Urinary bladder (tissue), 4 donors: ENCODE data around the gene RNF115. TPM values are rescaled to one million over a fixed set of nuclear protein-coding genes. Genes with fewer than 3 reads are reported as not detected.
"Not testable (repeated sequence)": the region's sequence is repeated elsewhere in the genome, so short reads cannot be mapped to it uniquely, and the experiment has no call there.

Source experiments
- DNase-seq: peaks from one replicate; pipeline ENCODE4 v3.0.0-alpha.2; 2015; ENCODE audit errors: extremely low spot score
- H3K27ac ChIP-seq: one replicate; pipeline ENCODE4 v1.5.1; 2013; ENCODE audit warnings: low read depth, mild to moderate bottlenecking, moderate library complexity
- H3K36me3 ChIP-seq: one replicate; pipeline ENCODE4 v1.6.1; 2013; ENCODE audit warnings: mild to moderate bottlenecking, moderate library complexity; ENCODE audit not compliant: insufficient read depth
- H3K4me1 ChIP-seq: one replicate; pipeline ENCODE4 v1.6.1; 2013; ENCODE audit warnings: mild to moderate bottlenecking, moderate library complexity; ENCODE audit not compliant: insufficient read depth
- H3K4me3 ChIP-seq: one replicate; pipeline ENCODE4 v1.5.1; 2013; ENCODE audit warnings: low read depth, low read length
- WGBS: extraction: QIAGEN DNeasy Blood & Tissue Kit; methylation state at CpG from one replicate; pipeline ENCODE4 v1.1.7; 2013; 5-methylcytosine and 5-hydroxymethylcytosine counted together
- polyA plus RNA-seq: library from polyadenylated mRNA; stranded (reverse); fragments of 200-250 nt; gene quantifications from one replicate; pipeline ENCODE4 v1.2.3, GENCODE V29; 2013
- total RNA-seq: library from RNA; depleted of rRNA; stranded (reverse); fragments of >200 nt; gene quantifications from one replicate; pipeline ENCODE4 v1.2.3, GENCODE V29; 2014
- donor health status: healthy with polysubstance abuse.
- donor health status: healthy.

The RNF115 gene
- total and polyA plus RNA-seq, 2 donors: 9.1 to 32.4 TPM

GRCh38 chr1:145777357-145778145, 46.3 kb downstream of the RNF115 start:
- no peak for DNase-seq
- Histone ChIP-seq H3K4me1 (no peaks in the 10 kb centered on the region), H3K36me3 (no peaks in the 10 kb centered on the region), H3K4me3 (no peak overlapping the region), H3K27ac (no peak overlapping the region)
- WGBS: 86% methylated on average over 1 of the region's 1 CpG

- Histone ChIP-seq H3K27ac (no peak overlapping the region), H3K4me3 (no peak overlapping the region), H3K4me1 (no peaks in the 10 kb centered on the region), H3K36me3 (peaks cover 4% of the 10 kb centered on the region)
- no peak for DNase-seq
- 88% methylated on average over 1 of the region's 1 CpG for WGBS
Observed at GRCh38 chr1:145773423-145773822, 50.5 kb downstream of the RNF115 start.

- H3K4me1 ChIP-seq: no peaks in the 10 kb centered on the region
- no peak for DNase-seq
- peaks cover 4% of the 10 kb centered on the region for H3K36me3 ChIP-seq
- H3K27ac ChIP-seq: no peak overlapping the region
- WGBS: 99% methylated on average over 1 of the region's 1 CpG
- H3K4me3 ChIP-seq: no peak overlapping the region
Observed at GRCh38 chr1:145771056-145771455, 52.8 kb downstream of the RNF115 start.

DNA sequence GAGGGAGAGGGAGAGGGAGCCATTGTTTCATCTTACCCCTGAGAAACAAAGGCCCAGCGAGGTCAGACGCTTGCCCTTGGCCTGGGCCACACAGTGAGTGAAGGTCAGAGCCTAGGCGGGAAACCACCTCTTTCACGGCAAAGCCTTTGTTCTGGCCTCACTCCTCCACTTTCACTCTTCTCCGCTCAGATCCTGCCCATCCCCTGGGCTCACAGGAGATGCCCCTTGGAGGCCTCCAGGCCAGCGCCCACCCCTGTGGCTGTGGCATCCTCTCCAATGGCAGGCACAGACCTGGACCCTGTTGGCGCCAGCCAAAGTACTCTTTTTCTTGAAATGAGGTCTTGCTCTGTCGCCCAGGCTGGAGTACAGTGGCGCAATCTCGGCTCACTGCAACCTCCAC, 55.9 kb downstream of the RNF115 start:
- not testable (repeated sequence) for H3K36me3 ChIP-seq, DNase-seq, H3K4me3 ChIP-seq, H3K27ac ChIP-seq, H3K4me1 ChIP-seq
- 94% methylated on average over 10 of the region's 10 CpGs for WGBS

DNA sequence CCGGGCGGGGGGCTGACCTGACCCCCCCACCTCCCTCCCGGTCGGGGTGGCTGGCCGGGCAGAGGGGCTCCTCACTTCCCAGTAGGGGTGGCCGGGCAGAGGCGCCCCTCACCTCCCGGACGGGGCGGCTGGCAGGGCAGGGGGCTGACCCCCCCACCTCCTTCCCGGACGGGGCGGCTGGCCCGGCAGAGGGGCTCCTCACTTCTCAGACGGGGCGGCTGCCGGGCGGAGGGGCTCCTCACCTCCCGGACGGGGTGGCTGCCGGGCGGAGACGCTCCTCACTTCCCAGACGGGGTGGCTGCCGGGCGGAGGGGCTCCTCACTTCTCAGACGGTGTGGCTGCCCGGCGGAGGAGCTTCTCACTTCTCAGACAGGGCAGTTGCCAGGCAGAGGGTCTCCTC, 57.0 kb downstream of the RNF115 start:
- H3K27ac ChIP-seq, H3K36me3 ChIP-seq, H3K4me3 ChIP-seq, DNase-seq, H3K4me1 ChIP-seq: not testable (repeated sequence)
- 94% methylated on average over 29 of the region's 29 CpGs for WGBS

DNA sequence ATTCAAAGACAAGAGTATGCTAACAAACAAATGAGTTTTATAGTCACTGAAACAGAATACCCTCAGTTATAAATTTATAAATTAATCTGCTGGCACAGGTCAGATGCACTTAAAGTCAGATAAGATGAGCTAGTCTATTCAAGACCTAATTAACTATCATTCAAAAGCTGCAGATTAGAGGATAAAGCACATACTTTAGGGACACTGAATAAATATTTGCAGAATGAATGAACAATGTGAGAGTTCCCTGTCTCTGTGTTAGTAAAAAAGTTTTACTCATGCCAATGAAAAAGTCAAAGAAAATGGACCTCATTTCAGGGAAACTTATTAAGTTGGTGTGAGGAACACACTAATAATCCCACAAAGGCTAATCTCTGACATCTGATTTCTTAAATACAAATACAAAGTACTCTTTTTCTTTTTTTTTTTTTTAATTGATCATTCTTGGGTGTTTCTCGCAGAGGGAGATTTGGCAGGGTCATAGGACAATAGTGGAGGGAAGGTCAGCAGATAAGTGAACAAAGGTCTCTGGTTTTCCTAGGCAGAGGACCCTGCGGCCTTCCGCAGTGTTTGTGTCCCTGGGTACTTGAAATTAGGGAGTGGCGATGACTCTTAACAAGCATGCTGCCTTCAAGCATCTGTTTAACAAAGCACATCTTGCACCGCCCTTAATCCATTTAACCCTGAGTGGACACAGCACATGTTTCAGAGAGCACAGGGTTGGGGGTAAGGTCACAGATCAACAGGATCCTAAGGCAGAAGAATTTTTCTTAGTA, 58.1 kb downstream of the RNF115 start:
- not testable (repeated sequence) for DNase-seq, H3K4me3 ChIP-seq, H3K4me1 ChIP-seq, H3K36me3 ChIP-seq, H3K27ac ChIP-seq
- WGBS: 87% methylated on average over 5 of the region's 5 CpGs

- WGBS: 83% methylated on average over 2 of the region's 3 CpGs
- DNase-seq, H3K36me3 ChIP-seq, H3K4me3 ChIP-seq, H3K4me1 ChIP-seq, H3K27ac ChIP-seq: not testable (repeated sequence)
Observed at GRCh38 chr1:145765127-145765526, 58.8 kb downstream of the RNF115 start.

GRCh38 chr1:145764231-145764940, 59.5 kb downstream of the RNF115 start:
- WGBS: 95% methylated on average over 52 of the region's 52 CpGs
- not testable (repeated sequence) for DNase-seq, H3K4me3 ChIP-seq, H3K27ac ChIP-seq, H3K4me1 ChIP-seq, H3K36me3 ChIP-seq

DNA sequence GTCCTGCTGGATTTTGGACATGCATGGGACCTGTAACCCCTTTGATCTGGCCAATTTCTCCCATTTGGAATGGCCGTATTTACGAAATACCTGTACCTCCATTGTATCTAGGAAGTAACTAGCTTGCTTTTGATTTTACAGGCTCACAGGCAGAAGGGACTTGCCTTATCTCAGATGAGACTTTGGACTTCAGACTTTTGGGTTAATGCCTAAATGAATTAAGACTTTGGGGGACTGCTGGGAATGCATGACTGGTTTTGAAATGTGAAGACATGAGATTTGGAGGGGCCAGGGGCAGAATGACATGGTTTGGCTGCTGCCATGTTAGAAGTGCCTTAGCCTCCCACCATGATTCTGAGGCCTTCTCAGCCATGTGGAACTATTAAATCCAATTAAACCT, 61.9 kb downstream of the RNF115 start:
- H3K27ac ChIP-seq, DNase-seq, H3K36me3 ChIP-seq, H3K4me3 ChIP-seq, H3K4me1 ChIP-seq: not testable (repeated sequence)
- 98% methylated on average over 2 of the region's 2 CpGs for WGBS

- not testable (repeated sequence) for H3K4me3 ChIP-seq, H3K36me3 ChIP-seq, H3K4me1 ChIP-seq, DNase-seq, H3K27ac ChIP-seq
- WGBS: over 99% methylated on average over 11 of the region's 11 CpGs
Observed at GRCh38 chr1:145761498-145761897, 62.4 kb downstream of the RNF115 start.

- not testable (repeated sequence) for H3K4me1 ChIP-seq, DNase-seq, H3K36me3 ChIP-seq, H3K4me3 ChIP-seq, H3K27ac ChIP-seq
- 99% methylated on average over 4 of the region's 4 CpGs for WGBS
Observed at GRCh38 chr1:145760395-145760949, 63.4 kb downstream of the RNF115 start.

GRCh38 chr1:145759721-145760120, 64.2 kb downstream of the RNF115 start:
- Histone ChIP-seq H3K27ac (no peak overlapping the region), H3K36me3 (peaks cover 6% of the 10 kb centered on the region), H3K4me1 (no peaks in the 10 kb centered on the region), H3K4me3 (no peak overlapping the region)
- WGBS: 93% methylated on average over 1 of the region's 1 CpG
- DNase-seq: no peak

DNA sequence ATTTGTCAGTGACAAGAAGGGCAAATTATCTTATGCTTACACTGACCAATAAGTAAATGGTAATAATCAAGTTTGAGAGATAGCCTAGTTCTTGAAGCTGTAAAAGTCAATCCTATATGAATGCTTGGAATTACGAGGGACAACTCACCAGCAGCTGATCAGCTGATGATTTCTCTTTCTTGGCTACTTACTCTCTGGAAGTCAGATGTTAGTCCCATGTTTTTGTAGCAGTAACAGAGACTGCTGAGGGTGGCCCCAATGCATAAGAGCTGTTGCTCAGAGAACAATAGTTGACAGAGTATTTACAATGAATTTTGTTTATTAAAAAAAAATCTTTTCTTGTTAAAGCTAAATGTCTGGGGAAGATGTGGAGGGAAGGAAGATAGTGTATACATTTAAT, 65.3 kb downstream of the RNF115 start:
- WGBS: 68% methylated on average over 1 of the region's 1 CpG

More for the DNA sequence above, 65.3 kb downstream of the RNF115 start:
- no peak for DNase-seq
- Histone ChIP-seq H3K27ac (no peak overlapping the region), H3K36me3 (peaks cover 5% of the 10 kb centered on the region), H3K4me3 (no peak overlapping the region), H3K4me1 (no peaks in the 10 kb centered on the region)
